Progenitor cell of endocrine pancreas (in vitro differentiated cells): Measurements from ENCODE around the gene GFY. TPM values are rescaled to one million over a fixed set of nuclear protein-coding genes. Genes with fewer than 3 reads are reported as not detected.
A peak's percentile ranks its signal among the peaks of the same experiment; 100 is the strongest.

Experiments used
- DNase-seq: peaks from one replicate; pipeline ENCODE4 v3.0.0; 2021; ENCODE audit warnings: low spot score; ENCODE audit not compliant: unreplicated experiment
- H3K27ac Mint-ChIP-seq: 2 replicates; pipeline ENCODE4 v1.8.0; 2021; ENCODE audit warnings: mild to moderate bottlenecking, moderate library complexity, mixed read lengths
- H3K27me3 Mint-ChIP-seq: 2 replicates; pipeline ENCODE4 v1.8.0; 2021; ENCODE audit warnings: mixed read lengths
- H3K36me3 Mint-ChIP-seq: 2 replicates; pipeline ENCODE4 v1.8.0; 2022; ENCODE audit warnings: mixed read lengths; ENCODE audit not compliant: insufficient read depth
- H3K4me1 Mint-ChIP-seq: 2 replicates; pipeline ENCODE4 v1.8.0; 2021; ENCODE audit warnings: low read depth, mixed read lengths
- H3K4me3 Mint-ChIP-seq: 2 replicates; pipeline ENCODE4 v1.8.0; 2021; ENCODE audit warnings: low read depth, mild to moderate bottlenecking, moderate library complexity, mixed read lengths
- H3K9me3 Mint-ChIP-seq: 2 replicates; pipeline ENCODE4 v1.8.0; 2021; ENCODE audit warnings: low read depth, mixed read lengths
- CTCF ChIP-seq: fragments of 200-600 bp; sonication (generic); IDR thresholded peaks from one replicate; pipeline ENCODE4 v1.5.0; 2021; ENCODE audit warnings: antibody characterized with exemption, mild to moderate bottlenecking; ENCODE audit not compliant: unreplicated experiment
- total RNA-seq: library from RNA; stranded (reverse); gene quantifications from 2 replicates; pipeline ENCODE4 v1.2.1, GENCODE V29; 2021

Gene GFY
- total RNA-seq, 1 donor from 2014 or later, result not detected

DNA sequence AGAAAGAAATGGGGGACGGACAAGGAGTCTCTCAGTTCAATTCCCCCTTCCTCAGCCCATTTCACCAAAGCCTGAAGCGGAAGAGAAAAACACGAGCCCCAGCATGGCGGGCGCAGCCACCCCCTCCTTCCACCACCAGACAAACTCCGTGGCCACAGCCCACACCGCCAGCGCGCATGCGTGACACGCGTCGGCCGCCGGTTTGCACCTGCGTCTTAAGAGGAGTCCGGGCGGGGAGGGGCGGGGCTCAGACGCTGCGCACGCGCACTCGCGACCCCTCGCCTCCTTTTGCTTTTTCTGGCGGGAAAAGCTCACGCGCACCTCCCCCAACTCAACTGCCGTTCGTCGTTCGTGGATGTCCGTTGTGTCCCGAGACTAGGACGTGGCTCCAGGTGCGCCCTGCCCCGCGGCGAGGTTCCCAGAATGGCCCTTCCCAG is 37.2 kb upstream of the GFY start, which contains the start of gene KASH5:
Gene KASH5, plus strand, starts transcription at position 314 of the 437 bp plus-strand sequence. CDS start 2,635 bp downstream, outside the sequence.
- TF ChIP-seq CTCF, result no peak
- H3K36me3 Mint-ChIP-seq, result no peaks in the 10 kb centered on the region
- H3K4me3 Mint-ChIP-seq, result no peak within 1 kb of the TSS
- H3K9me3 Mint-ChIP-seq, result peaks cover 3% of the 10 kb centered on the region
- DNase-seq, result no peak
- no peak within 1 kb of the TSS for H3K27ac Mint-ChIP-seq
- H3K27me3 Mint-ChIP-seq, result peaks cover 23% of the 10 kb centered on the region
- H3K4me1 Mint-ChIP-seq, result no peaks in the 10 kb centered on the region

GRCh38 chr19:49389406-49389805 is 35.8 kb upstream of the GFY start:
- Mint-ChIP-seq H3K36me3 (no peaks in the 10 kb centered on the region), H3K9me3 (no peaks in the 10 kb centered on the region), H3K27me3 (peaks cover 27% of the 10 kb centered on the region), H3K27ac (no peak overlapping the region), H3K4me3 (no peak overlapping the region), H3K4me1 (no peaks in the 10 kb centered on the region)
- TF ChIP-seq CTCF, result no peak
- no peak for DNase-seq

- no peaks in the 10 kb centered on the region for H3K36me3 Mint-ChIP-seq
- no peak for DNase-seq
- no peak for TF ChIP-seq CTCF
- no peak overlapping the region for H3K4me3 Mint-ChIP-seq
- H3K27me3 Mint-ChIP-seq, result peaks cover 27% of the 10 kb centered on the region
- no peaks in the 10 kb centered on the region for H3K9me3 Mint-ChIP-seq
- no peaks in the 10 kb centered on the region for H3K4me1 Mint-ChIP-seq
- no peak overlapping the region for H3K27ac Mint-ChIP-seq
Observed at GRCh38 chr19:49390131-49390928, 34.9 kb upstream of the GFY start.

DNA sequence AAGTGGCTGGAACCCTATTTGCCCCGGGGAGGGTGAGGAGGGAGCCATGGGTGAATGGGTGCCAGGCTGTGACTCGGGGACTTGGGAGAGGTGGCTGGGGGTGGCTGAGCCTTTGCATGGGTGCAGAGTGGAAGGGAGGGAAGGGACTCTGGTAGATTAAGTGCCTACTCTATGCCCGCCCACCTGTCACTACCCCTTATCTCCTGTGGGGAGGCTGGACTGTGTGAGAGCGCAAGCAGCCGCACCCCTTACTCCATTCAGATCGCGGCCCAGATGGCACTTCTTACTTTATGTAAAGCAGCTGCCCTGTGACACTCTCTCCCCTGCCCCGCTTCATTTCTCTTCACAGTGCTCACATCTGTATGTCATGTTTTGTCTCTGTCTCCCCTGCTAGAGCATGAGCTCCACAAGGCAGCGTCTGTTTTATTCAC is 34.2 kb upstream of the GFY start:
- no peak for DNase-seq
- H3K27ac Mint-ChIP-seq, result no peak overlapping the region
- H3K36me3 Mint-ChIP-seq, result no peaks in the 10 kb centered on the region
- TF ChIP-seq CTCF, result no peak
- no peaks in the 10 kb centered on the region for H3K4me1 Mint-ChIP-seq
- H3K4me3 Mint-ChIP-seq, result no peak overlapping the region
- H3K27me3 Mint-ChIP-seq, result peaks cover 27% of the 10 kb centered on the region
- no peaks in the 10 kb centered on the region for H3K9me3 Mint-ChIP-seq

DNA sequence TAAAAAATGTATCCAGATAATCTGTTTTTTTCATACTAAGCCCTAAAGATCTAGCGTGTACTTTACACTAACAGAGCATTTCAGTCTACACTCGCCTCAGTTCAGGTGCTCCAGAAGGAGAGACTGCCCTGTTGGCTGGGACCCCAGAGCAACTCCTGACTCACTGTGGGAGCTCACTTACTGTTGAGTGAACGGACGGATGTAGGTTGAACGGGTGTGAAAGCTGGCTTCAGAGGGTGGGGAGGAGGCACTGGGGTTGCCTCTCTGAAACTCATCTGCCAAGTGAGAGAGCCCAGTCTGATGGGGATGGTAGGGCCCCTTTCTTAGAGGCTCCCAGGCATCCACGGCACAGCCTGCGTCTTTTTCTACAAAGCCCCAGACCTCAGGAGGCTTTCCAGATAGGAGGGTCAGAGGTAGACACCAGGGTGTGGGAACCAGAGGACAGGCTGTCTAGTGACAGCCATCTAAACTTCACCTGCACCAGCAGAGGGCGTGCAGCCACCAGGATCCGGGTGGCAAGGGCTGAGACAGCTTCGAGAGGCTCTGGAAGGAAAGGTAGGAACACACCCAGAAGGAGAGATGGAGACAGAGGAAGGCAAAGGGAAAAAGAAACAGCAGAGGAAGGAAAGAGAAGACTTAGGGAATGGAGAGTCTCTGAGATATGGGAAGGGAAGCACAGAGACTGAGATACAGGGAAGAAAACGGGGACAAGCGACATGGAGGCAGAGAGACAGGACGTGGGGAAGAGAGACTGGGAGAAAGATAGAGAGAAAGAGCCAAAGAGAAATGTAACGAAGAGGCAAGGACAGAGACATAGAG is 33.4 kb upstream of the GFY start:
- Mint-ChIP-seq H3K27ac (no peak overlapping the region), H3K36me3 (no peaks in the 10 kb centered on the region), H3K4me3 (no peak overlapping the region), H3K9me3 (no peaks in the 10 kb centered on the region), H3K27me3 (peaks cover 27% of the 10 kb centered on the region), H3K4me1 (no peaks in the 10 kb centered on the region)
- peak; percentile 91 for TF ChIP-seq CTCF
- DNase-seq, result peak; percentile 65
